HepG2 (cell line): ENCODE data around the gene C20orf204. TPM values are rescaled to one million over a fixed set of nuclear protein-coding genes. Genes with fewer than 3 reads are reported as not detected.

Source experiments
- ATRX ChIP-seq: sonication (generic); formaldehyde crosslinking; IDR thresholded peaks from 2 replicates; pipeline ENCODE4 v1.4.0; 2020; ENCODE audit warnings: missing genetic modification reagents, borderline replicate concordance
- DR1 ChIP-seq: sonication (generic); formaldehyde crosslinking; IDR thresholded peaks from 2 replicates; pipeline ENCODE4 v1.8.0; 2021; ENCODE audit warnings: mild to moderate bottlenecking, missing genetic modification reagents, inconsistent platforms
- HNRNPL ChIP-seq: fragments of 200-400 bp; formaldehyde crosslinking; IDR thresholded peaks from 2 replicates; pipeline ENCODE4 v1.6.1; 2017; ENCODE audit warnings: mild to moderate bottlenecking, low read depth, low read length
- LCORL ChIP-seq, 2 experiments: fragments of 450-650 bp in 1 of 2; sonication (generic) in 1 of 2; formaldehyde crosslinking in 1 of 2; IDR thresholded peaks; 2 replicates each; pipeline versions ENCODE4 v1.5.0 to v1.6.1; 2017 to 2020; ENCODE audit warnings: antibody characterized with exemption in 1 of 2, missing genetic modification reagents in 1 of 2
- PCBP1 ChIP-seq: fragments of 200-400 bp; formaldehyde crosslinking; IDR thresholded peaks from 2 replicates; pipeline ENCODE4 v1.6.1; 2017; ENCODE audit warnings: mild to moderate bottlenecking, low read depth, low read length, borderline replicate concordance
- SOX5 ChIP-seq: IDR thresholded peaks from 2 replicates; pipeline ENCODE4 v1.6.1; 2016; ENCODE audit warnings: borderline replicate concordance
- SP140L ChIP-seq: sonication (generic); formaldehyde crosslinking; IDR thresholded peaks from 2 replicates; pipeline ENCODE4 v1.4.0; 2020; ENCODE audit warnings: missing genetic modification reagents, borderline replicate concordance
- SPEN ChIP-seq: sonication (generic); formaldehyde crosslinking; IDR thresholded peaks from 2 replicates; pipeline ENCODE4 v1.5.1; 2020; ENCODE audit warnings: low read depth, mild to moderate bottlenecking, missing genetic modification reagents
- SRY ChIP-seq: sonication (generic); formaldehyde crosslinking; IDR thresholded peaks from 2 replicates; pipeline ENCODE4 v1.8.0; 2022; ENCODE audit warnings: mild to moderate bottlenecking, missing genetic modification reagents
- SSRP1 ChIP-seq: IDR thresholded peaks from 2 replicates; pipeline ENCODE4 v1.6.1; 2016; ENCODE audit warnings: control low read depth
- TOPORS ChIP-seq: sonication (generic); formaldehyde crosslinking; IDR thresholded peaks from 2 replicates; pipeline ENCODE4 v1.8.0; 2023; ENCODE audit warnings: mild to moderate bottlenecking, missing genetic modification reagents
- ZBTB1 ChIP-seq: sonication (generic); formaldehyde crosslinking; IDR thresholded peaks from 2 replicates; pipeline ENCODE4 v1.4.0; 2020; ENCODE audit warnings: missing genetic modification reagents, borderline replicate concordance
- ZBTB42 ChIP-seq: sonication (generic); formaldehyde crosslinking; IDR thresholded peaks from 2 replicates; pipeline ENCODE4 v1.5.0; 2020; ENCODE audit warnings: mild to moderate bottlenecking, missing genetic modification reagents
- ZBTB7A ChIP-seq: sonication (generic); formaldehyde crosslinking; IDR thresholded peaks from 2 replicates; pipeline ENCODE4 v1.8.0; 2022; ENCODE audit warnings: mild to moderate bottlenecking, missing genetic modification reagents
- ZNF557 ChIP-seq: sonication (generic); formaldehyde crosslinking; IDR thresholded peaks from 2 replicates; pipeline ENCODE4 v1.4.0; 2020; ENCODE audit warnings: missing genetic modification reagents
- polyA plus RNA-seq, 8 experiments: library from polyadenylated mRNA; depleted of rRNA in 3 of 8; stranded (reverse) in 7 of 8; unstranded in 1 of 8; fragments of >200 nt; fragmentation: Illumina TruSeq in 4 of 8; extraction: Trizol in 4 of 8; gene quantifications; 2 replicates each; pipeline versions ENCODE4 v1.2.1 to v1.2.3, GENCODE V29; 2011 to 2016; ENCODE audit warnings: low read depth in 4 of 8, missing spikeins in 1 of 8, mixed read lengths in 1 of 8; ENCODE audit not compliant: insufficient read depth in 1 of 8
- total RNA-seq, 5 experiments: library from RNA; depleted of rRNA; stranded (reverse); fragments of >200 nt; fragmentation: Illumina TruSeq; extraction: Trizol; gene quantifications; 2 replicates each; pipeline ENCODE4 v1.2.3, GENCODE V29; 2016; ENCODE audit warnings: low read depth in 1 of 5
- TF ChIP-seq, protein P1 (sequence below): sonication (generic); formaldehyde crosslinking; IDR thresholded peaks from 2 replicates; pipeline ENCODE4 v1.4.0; 2020; ENCODE audit warnings: missing genetic modification reagents, mild to moderate bottlenecking, borderline replicate concordance
- TF ChIP-seq, protein P2 (sequence below): sonication (generic); formaldehyde crosslinking; IDR thresholded peaks from 2 replicates; pipeline ENCODE4 v1.4.0; 2020; ENCODE audit warnings: missing genetic modification reagents
- TF ChIP-seq, protein P3 (sequence below): sonication (generic); formaldehyde crosslinking; IDR thresholded peaks from 2 replicates; pipeline ENCODE4 v1.4.0; 2020; ENCODE audit warnings: mild to moderate bottlenecking, missing genetic modification reagents
- TF ChIP-seq, protein P4 (sequence below): sonication (generic); formaldehyde crosslinking; IDR thresholded peaks from 2 replicates; pipeline ENCODE4 v1.5.0; 2020; ENCODE audit warnings: missing genetic modification reagents

The C20orf204 gene
- total and polyA plus RNA-seq, 2 of the 13 experiments (the other 11 are each of a cell fraction or from before 2014, with no cell fraction given) = 22.1 to 80.0 TPM

DNA sequence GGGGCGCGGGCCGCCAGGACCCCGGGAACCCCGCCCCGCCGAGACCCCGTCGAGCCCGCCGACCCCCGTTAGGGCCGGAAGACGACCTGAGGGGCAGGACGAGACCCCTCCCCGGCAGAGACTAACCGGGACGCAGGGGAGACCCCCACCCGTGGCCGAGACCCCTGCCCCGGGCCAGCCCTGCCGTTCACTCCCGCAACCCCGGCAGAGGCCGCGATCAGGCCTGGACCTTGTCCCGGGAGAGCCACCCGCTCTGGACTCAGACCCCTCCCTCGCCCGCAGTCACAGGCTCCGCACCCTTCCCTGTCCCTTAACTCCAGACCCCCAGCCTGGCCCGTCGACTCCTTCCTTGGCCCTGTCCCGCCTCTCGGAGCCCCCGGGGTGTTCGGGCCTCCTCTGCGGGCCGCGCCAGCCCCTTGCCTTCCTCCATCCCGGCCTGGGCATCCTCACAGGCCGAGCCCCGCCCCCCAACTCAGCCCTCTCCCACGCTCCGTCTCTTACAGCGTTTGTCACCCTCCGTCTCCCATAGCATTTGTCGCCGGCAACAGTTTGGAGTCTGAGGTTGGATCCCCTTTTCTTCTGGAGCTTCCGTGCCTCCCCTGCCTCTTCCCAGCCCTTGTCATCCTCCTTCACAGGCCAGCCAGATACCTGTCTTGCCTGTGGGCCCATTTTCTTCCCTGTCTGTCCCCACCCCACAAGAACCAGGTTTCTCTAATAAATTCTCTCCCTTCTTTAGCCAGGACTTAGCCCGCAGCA is 27.6 kb downstream of the C20orf204 start (continued):
- TF ChIP-seq LCORL (IDR thresholded peaks at IDR 0.05) = no peak
- peak; percentile 61; the same call in 1 of the 2 replicates for TF ChIP-seq LCORL (CRISPR knock-in tag; IDR thresholded peaks at IDR 0.05)
- TF ChIP-seq SOX5 (CRISPR knock-in tag) = no peak
- TF ChIP-seq ZNF557 = peak; percentile 82; the same call in 1 of the 2 replicates
- no peak for TF ChIP-seq ATRX (CRISPR knock-in tag)
- TF ChIP-seq, protein P1, sequence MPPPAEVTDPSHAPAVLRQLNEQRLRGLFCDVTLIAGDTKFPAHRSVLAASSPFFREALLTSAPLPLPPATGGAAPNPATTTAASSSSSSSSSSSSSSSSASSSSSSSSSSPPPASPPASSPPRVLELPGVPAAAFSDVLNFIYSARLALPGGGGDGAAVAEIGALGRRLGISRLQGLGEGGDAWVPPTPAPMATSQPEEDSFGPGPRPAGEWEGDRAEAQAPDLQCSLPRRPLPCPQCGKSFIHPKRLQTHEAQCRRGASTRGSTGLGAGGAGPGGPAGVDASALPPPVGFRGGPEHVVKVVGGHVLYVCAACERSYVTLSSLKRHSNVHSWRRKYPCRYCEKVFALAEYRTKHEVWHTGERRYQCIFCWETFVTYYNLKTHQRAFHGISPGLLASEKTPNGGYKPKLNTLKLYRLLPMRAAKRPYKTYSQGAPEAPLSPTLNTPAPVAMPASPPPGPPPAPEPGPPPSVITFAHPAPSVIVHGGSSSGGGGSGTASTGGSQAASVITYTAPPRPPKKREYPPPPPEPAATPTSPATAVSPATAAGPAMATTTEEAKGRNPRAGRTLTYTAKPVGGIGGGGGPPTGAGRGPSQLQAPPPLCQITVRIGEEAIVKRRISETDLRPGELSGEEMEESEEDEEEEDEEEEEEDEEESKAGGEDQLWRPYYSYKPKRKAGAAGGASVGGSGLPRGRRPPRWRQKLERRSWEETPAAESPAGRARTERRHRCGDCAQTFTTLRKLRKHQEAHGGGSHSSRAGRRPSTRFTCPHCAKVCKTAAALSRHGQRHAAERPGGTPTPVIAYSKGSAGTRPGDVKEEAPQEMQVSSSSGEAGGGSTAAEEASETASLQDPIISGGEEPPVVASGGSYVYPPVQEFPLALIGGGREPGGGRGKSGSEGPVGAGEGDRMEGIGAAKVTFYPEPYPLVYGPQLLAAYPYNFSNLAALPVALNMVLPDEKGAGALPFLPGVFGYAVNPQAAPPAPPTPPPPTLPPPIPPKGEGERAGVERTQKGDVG (CRISPR knock-in tag) = no peak
- TF ChIP-seq, protein P2, sequence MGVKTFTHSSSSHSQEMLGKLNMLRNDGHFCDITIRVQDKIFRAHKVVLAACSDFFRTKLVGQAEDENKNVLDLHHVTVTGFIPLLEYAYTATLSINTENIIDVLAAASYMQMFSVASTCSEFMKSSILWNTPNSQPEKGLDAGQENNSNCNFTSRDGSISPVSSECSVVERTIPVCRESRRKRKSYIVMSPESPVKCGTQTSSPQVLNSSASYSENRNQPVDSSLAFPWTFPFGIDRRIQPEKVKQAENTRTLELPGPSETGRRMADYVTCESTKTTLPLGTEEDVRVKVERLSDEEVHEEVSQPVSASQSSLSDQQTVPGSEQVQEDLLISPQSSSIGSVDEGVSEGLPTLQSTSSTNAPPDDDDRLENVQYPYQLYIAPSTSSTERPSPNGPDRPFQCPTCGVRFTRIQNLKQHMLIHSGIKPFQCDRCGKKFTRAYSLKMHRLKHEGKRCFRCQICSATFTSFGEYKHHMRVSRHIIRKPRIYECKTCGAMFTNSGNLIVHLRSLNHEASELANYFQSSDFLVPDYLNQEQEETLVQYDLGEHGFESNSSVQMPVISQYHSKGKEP (CRISPR knock-in tag) = no peak
- TF ChIP-seq ZBTB1 (CRISPR knock-in tag) = peak; percentile 41; the same call in 1 of the 2 replicates
- peak; percentile 49 for TF ChIP-seq DR1 (CRISPR knock-in tag)
- TF ChIP-seq TOPORS (CRISPR knock-in tag) = no peak
- TF ChIP-seq PCBP1 = peak; percentile 84; the same call in 1 of the 2 replicates
- TF ChIP-seq SP140L (CRISPR knock-in tag) = no peak
- no peak for TF ChIP-seq SSRP1 (CRISPR knock-in tag)
- TF ChIP-seq HNRNPL = no peak; the same call in 1 of the 2 replicates
- TF ChIP-seq SPEN (CRISPR knock-in tag) = no peak; the same call in 1 of the 2 replicates
- TF ChIP-seq, protein P3, sequence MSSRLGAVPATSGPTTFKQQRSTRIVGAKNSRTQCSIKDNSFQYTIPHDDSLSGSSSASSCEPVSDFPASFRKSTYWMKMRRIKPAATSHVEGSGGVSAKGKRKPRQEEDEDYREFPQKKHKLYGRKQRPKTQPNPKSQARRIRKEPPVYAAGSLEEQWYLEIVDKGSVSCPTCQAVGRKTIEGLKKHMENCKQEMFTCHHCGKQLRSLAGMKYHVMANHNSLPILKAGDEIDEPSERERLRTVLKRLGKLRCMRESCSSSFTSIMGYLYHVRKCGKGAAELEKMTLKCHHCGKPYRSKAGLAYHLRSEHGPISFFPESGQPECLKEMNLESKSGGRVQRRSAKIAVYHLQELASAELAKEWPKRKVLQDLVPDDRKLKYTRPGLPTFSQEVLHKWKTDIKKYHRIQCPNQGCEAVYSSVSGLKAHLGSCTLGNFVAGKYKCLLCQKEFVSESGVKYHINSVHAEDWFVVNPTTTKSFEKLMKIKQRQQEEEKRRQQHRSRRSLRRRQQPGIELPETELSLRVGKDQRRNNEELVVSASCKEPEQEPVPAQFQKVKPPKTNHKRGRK (CRISPR knock-in tag) = no peak
- TF ChIP-seq ZBTB42 (CRISPR knock-in tag) = no peak; the same call in 1 of the 2 replicates
- TF ChIP-seq SRY (CRISPR knock-in tag) = no peak
- TF ChIP-seq ZBTB7A (CRISPR knock-in tag) = peak; percentile 82
- TF ChIP-seq, protein P4, sequence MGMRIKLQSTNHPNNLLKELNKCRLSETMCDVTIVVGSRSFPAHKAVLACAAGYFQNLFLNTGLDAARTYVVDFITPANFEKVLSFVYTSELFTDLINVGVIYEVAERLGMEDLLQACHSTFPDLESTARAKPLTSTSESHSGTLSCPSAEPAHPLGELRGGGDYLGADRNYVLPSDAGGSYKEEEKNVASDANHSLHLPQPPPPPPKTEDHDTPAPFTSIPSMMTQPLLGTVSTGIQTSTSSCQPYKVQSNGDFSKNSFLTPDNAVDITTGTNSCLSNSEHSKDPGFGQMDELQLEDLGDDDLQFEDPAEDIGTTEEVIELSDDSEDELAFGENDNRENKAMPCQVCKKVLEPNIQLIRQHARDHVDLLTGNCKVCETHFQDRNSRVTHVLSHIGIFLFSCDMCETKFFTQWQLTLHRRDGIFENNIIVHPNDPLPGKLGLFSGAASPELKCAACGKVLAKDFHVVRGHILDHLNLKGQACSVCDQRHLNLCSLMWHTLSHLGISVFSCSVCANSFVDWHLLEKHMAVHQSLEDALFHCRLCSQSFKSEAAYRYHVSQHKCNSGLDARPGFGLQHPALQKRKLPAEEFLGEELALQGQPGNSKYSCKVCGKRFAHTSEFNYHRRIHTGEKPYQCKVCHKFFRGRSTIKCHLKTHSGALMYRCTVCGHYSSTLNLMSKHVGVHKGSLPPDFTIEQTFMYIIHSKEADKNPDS (CRISPR knock-in tag) = peak; percentile 82; the same call in 1 of the 2 replicates
